Measurements from ENCODE around the gene RIN3.

Gene RIN3

DNA sequence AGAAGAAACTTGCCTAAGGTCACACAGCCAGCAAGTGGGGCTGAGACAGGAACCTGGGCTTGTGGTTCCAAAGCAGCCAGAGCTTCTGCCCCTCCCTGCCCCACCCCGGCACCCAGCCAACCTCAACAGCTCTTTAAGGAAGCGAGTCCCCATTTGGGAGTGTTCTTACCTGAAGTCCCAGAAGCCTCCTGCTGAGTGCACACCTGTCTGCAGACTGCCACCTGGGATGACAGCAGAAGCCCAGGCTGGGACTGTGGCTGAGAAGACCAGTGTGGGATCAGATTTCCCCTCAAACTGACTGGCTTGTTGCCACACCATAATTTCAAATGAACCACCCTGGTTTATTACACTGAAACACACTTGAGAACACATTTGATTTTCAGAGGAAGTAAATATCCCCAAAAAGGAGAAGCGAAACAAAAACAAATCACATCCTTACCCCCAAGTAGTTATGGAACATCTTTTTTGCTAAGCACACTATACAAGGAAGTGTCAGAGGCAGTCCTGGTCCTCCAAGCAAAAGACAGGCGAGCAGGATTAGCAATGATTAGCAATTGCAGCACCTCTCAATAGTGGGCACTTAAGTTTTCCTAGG is 6.3 kb upstream of the RIN3 start:
- peak; percentile 54 for DNase-seq (ENCODE audit: low spot score)

GRCh38 chr14:92510972-92511371 is 2.6 kb upstream of the RIN3 start:
- DNase-seq (ENCODE audit: low spot score) = peak; percentile 68

DNA sequence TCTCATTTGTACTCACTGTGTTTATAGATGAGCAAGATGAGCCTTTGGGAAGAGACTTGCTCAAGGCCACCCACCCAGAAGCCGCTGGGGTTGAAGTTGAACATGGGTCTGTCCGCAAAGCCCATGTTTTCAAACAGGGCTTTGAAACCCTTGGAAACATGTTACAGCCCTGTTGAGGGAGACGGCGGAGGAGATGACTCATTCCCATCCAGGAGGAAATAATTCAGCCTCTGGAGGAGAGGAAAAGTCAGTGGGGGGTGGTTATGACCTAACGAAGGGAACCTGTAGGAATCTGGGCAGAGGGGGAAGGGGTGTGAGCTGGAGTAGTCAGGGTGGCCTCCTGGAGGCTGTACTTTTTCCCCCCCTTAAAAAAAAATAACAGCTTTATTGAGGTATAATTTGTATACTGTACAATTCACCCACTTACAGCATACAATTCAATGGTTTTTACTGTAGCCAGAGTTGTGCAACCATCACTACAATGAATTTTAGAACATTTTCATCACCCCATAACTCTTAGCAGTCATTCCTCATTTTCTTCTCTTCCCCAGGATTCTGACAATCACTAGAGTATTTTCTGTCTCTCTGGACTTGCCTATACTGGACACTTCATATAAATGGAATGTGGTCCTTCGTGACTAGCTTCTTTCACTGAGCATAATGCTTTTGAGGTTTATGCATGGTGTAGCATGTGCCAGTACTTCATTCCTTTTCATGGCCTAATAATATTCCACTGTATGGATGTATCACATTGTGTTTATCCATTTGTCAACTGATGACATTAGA is 1.9 kb upstream of the RIN3 start:
- peak; percentile 83 for DNase-seq (ENCODE audit: low spot score)

GRCh38 chr14:92512807-92513203 is 776 bp upstream of the RIN3 start:
- no peak for DNase-seq (ENCODE audit: low spot score)

DNA sequence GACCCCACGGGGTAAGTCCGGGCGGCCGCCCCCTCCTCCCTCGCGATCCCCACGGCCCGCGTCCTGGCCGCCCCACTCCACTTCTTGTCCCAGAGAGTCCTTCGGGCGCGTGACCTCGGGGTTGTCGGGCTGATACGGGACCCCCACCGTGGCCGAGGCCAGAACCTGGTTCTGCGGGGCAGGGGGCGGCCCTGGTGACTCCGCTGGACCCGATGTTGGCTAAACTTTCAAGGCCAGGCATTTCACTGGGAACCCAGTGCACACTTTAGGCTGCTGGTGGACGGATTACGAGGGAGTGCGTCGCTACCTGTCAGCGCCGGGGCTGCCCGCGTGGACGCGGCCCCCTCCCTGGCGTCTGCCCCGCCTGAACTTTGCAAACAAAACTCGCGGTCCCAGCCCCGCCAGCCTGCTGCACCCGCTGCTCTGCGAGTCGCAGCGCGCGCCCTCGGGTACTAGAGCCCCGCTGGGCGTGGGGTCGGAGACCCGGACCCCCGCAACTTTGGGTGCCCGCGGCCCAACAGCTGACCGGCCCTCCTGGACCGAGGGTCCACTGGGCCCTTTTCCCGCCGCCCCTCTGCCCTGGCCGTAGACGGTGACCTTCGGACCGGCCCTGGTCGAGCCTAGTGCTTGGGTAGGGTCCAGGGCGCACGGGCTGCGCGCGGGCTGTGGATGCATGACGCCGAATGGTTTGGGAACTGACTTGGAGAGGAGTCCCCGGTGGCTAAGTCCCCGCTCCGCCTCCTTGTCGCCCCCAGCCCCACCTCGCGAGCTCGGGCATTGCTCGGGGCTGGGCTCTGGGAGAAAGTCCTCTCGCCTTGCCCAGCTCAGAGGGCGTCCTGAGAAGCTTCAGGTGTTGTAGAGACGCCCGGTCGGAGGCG is 624 bp downstream of the RIN3 start:
- no peak for DNase-seq (ENCODE audit: low spot score)

DNA sequence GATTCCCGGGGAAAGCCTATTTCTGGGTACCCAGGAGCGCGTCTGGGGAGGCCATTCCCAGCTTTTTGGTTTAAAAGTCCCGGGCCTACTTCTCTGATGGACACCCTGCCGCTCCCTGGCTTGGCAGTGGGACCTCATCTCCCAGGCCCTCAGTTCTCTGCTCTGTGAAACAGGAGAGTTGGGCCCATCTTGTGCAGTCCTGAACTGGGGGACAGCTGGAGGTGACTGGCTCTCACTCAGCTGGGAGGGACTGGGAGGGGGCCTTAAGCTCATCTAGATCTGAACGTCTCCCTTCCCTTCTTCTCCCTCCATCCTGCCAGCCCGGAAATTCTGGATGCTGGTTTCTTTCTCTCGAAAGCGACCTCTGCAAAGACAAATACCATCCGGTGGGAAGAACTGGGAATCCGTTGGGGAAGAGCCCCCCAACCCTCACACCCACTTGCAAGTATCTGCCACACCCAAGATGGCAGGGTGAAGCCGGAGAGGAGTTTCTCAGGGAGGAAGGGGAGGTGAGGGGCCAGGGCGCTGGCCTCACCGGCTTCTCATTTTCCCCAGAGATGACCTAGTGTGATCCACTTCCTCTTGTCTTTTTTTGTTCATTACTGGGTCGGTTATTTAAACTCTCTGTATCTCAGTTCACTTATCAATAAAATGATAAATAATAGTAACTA is 1.4 kb downstream of the RIN3 start:
- DNase-seq (ENCODE audit: low spot score) = no peak

- no peak for DNase-seq (ENCODE audit: low spot score)
These were observed 2.2 kb downstream of the RIN3 start for GRCh38 chr14:92515546-92516343.

- DNase-seq (ENCODE audit: low spot score) = no peak
These were observed 2.9 kb downstream of the RIN3 start for GRCh38 chr14:92516344-92516965.

GRCh38 chr14:92516966-92517506 is 3.5 kb downstream of the RIN3 start:
- DNase-seq (ENCODE audit: low spot score) = no peak

GRCh38 chr14:92517761-92518160 is 4.2 kb downstream of the RIN3 start:
- DNase-seq (ENCODE audit: low spot score) = no peak

- no peak for DNase-seq (ENCODE audit: low spot score)
These were observed 5.9 kb downstream of the RIN3 start for GRCh38 chr14:92519246-92520101.

- no peak for DNase-seq (ENCODE audit: low spot score)
These were observed 6.8 kb downstream of the RIN3 start for GRCh38 chr14:92520102-92521057.

- DNase-seq (ENCODE audit: low spot score) = no peak
These were observed 7.5 kb downstream of the RIN3 start for GRCh38 chr14:92521058-92521415.

GRCh38 chr14:92523752-92524151 is 10.2 kb downstream of the RIN3 start:
- no peak for DNase-seq (ENCODE audit: low spot score)

DNA sequence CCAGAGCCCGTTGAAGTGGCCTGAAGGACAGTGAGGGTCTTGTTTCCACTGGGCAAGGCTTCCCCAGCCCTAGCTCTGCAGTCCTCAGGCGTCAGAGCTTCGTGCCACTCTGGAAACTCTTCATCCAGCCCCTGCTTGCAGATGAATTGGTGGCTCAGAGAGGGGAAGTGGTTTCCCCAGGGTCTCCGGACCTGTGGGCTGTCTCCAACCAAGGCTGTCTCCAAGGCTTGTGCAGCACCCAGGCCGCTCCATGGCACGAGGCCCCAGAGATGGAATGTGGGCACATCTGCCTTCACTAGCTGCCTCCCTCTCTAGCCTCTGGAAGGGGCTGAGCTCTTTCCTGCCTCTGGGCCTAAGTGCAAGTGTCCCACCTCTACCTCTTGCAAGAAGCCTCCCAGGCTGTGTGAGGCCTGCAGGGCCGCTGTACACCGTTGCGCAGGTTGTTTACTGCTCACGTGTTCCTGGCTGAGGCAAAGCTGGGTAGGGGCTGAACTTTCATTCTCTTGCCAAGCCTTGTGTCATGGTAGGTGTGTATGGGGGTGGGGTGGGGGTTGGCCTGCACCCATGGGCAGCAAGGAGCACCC is 11.1 kb downstream of the RIN3 start:
- DNase-seq (ENCODE audit: low spot score) = no peak

GRCh38 chr14:92525322-92526095 is 11.9 kb downstream of the RIN3 start:
- DNase-seq (ENCODE audit: low spot score) = no peak

DNA sequence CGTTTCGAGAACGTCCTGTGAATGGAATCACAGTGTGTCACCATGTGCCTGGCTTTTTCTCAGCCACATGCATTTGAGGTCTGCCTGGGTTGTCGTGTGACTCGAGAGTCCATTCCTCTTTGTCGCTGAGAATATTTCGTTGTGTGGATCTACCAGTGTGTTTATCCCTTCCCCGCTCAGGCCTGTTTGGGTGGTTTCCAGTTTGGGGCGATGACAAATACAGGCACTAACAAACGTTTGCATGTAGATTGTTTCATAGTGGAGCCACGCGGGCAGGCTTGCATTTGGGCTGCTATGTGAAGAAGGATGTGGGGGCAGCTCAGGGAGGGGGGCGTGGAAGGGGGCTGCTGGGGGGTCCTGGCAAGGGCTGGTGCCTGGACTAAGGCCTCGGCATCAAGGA is 14.1 kb downstream of the RIN3 start:
- no peak for DNase-seq (ENCODE audit: low spot score)

All from SW480 (cell line).